Fibroblast of peridontal ligament (primary cell): ENCODE results near the gene SKOR2.
"Not testable (repeated sequence)": the region's sequence is repeated elsewhere in the genome, so short reads cannot be mapped to it uniquely, and the experiment has no call there.

Source experiments
- DNase-seq: peaks from one replicate; pipeline ENCODE4 v3.0.0-alpha.2; 2010; ENCODE audit errors: extremely low read depth

Gene SKOR2

DNA sequence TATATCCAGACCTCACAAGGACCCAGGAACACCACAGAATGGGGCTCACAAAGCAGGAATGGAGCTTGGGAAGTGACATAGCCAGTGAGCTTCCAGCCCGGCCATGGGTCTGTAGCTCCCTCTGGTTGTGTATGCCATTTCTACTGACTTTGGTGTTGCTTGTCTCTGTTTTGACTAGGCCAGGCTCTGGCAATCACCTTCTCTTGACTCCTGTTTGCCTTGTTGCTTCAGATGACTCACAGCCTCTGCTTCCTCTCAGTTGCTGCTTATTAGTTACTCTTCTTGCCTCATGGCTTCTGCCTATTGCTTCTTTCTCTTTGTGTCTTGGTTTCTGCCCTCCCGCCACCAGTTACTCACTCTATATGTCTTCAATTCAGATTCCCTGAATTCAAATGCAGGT is 59.5 kb downstream of the SKOR2 start:
- DNase-seq, result peak; percentile 5

DNA sequence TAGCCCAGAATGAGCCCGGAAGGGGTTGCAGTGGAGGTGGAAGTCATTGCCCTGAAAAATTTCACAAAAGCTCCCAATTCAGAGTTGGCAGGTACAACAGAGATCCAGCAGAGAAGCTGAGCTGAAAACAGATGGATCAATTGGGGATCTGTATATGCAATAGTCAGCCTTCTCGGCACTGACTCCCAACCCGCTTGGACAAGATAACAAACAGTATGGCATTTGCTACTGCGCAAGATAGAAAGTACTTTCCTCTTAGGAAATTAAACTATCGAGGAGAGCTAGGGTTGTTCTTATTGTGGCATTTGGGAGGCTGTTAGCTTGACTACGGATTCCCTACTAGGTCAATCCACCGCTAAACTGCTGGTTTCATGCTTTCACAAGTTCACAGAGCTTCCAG is 63.7 kb downstream of the SKOR2 start:
- DNase-seq, result no peak

- DNase-seq, result peak; percentile 33
Observed at GRCh38 chr18:47184419-47185050, 66.9 kb downstream of the SKOR2 start.

- DNase-seq, result not testable (repeated sequence)
Observed at GRCh38 chr18:47182156-47182555, 69.3 kb downstream of the SKOR2 start.

- no peak for DNase-seq
Observed at GRCh38 chr18:47180765-47181164, 70.7 kb downstream of the SKOR2 start.

GRCh38 chr18:47179520-47179919 is 71.9 kb downstream of the SKOR2 start:
- no peak for DNase-seq

DNA sequence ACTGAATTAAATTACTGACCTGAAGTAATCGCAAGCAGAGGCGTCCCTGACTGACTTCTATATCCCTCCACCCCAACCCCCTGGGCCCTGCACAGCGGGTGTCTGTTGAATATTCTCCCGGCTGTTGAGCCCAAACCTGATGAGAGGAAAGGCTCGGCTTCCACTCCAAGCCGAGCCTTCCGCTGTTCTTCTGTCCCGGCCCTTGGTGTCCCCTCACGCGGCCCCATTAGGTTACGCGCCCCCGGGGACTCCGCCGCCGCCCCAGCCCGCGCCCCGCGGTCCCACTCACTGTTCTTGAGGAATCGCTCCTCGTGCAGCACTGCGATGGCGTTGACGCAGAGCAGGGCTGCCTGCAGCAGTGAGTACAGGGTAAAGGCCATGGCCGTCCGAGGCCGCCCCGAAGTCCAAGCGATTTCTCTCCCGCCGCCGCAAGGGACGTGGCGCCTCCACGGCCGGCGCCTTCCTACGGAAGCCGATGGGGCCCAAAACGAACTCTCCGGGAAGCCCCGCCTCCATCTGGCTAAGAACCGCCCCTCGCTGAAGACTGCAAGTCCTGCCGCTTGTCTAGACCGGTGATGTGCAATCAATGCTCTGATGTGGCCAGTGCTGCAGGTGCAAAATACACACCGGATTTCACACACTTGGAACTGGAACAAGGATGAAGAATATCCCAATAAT is 75.4 kb downstream of the SKOR2 start, which contains the start of gene IER3IP1:
TSS of gene IER3IP1 (minus strand) at position 467 of the 678 bp plus-strand sequence. CDS start at position 380, 87 bp downstream.
- DNase-seq, result peak; percentile 88

GRCh38 chr18:47175283-47175897 is 76.1 kb downstream of the SKOR2 start:
- DNase-seq, result peak; percentile 18

DNA sequence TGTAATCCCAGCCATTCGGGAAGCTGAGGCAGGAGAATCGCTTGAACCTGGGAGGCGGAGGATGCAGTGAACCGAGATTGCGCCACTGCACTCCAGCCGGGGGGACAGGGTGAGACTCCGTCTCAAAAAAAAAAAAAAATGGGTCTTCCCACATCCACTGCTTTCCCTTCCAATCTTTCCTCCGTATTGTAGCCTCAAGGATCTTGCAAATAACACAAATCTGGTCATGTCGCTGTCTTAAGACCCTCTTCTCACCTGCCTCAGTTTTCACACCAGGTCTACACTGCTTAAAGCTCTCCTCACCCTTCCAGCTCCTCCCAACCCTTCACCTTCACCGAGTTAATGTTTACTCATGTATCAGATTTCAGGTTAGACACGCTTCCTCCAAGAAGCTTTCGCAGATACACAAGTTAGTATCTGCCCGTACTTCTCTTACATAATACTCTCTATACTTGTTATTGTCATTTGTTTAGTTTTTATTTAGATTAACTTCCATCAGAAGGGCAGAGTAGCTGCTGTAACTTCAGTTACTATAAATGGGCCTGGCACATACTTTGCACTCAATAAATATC is 76.8 kb downstream of the SKOR2 start:
- no peak for DNase-seq

- DNase-seq, result no peak
Observed at GRCh38 chr18:47172476-47172875, 79.0 kb downstream of the SKOR2 start.

DNA sequence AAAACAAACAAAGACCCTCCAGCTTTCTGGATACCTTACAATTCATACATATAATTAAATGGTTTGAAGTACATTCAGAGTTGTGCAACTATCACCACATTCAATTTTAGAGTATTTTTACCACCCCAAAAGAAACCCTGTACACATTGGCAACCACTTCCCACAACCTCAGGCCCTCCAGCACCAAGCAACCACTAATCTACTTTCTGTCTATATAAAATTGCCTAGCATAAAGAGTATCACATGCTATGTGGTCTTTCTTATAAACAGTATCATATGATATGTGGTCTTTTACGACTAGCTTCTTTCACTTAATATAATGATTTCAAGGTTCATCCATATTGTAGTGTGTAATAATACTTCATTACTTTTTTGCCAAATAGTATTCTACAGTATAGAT is 82.5 kb downstream of the SKOR2 start:
- DNase-seq, result no peak

GRCh38 chr18:47168509-47168908 is 83.0 kb downstream of the SKOR2 start:
- DNase-seq, result no peak

- no peak for DNase-seq
Observed at GRCh38 chr18:47166294-47166693, 85.2 kb downstream of the SKOR2 start.

DNA sequence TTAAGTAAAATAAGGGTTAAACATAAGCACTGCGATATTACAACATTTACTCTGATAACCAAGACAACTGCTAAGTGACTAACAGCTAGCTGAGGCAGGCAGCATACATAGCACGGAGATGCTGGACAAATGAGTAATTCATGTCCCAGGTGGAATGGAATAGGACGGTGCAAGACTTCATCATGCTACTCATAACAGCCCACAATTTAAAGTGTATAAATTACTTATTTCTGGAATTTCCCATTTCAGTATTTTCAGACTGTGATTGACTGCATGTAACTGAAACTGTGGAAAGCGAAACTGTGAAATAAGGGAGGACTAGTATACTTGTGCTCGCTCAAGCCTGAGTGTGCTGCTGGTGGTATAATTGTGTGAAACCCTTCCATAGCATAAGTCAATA is 88.2 kb downstream of the SKOR2 start:
- DNase-seq, result peak; percentile 69

DNA sequence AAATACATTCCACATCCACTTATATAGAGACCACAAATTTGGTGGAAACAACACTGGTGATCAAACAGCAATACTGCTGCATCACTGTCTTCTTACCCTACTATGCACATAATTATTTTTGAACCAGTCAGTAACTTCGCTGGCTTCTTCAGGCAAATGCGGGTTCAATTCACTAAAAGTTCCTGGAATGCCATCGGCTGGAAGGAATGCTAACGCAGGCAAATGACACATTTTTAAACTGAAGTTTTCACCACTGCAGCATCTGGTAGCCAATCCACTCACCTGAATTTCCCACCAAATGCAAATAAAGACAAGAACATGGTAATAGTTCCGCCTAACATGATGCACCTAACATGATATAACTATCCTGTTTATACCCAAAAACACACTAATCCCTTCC is 91.2 kb downstream of the SKOR2 start:
- DNase-seq, result no peak

DNA sequence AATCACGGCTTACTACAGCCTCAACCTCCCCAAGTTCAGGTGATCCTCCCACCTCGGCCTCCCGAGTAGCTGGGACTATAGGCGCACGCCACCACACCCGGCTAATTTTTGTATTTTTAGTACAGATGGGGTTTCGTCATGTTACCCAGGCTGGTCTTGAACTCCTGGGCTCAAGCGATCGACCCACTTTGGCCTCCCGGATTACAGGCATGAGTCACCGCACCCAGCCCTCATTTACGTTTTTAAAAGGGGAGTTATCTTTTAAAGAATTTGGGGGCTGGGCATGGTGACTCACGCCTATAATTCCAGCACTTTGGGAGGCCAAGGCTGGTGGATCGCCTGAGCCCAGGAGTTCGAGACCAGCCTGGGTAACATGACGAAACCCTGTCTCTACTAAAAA is 93.1 kb downstream of the SKOR2 start:
- DNase-seq, result not testable (repeated sequence)
